NB4 (cell line): ENCODE measurements around the gene MAST4.
"Not testable (repeated sequence)": the region's sequence is repeated elsewhere in the genome, so short reads cannot be mapped to it uniquely, and the experiment has no call there.

Source experiments
- MYC ChIP-seq: IDR thresholded peaks from 2 replicates; pipeline ENCODE4 v1.6.1; 2011; ENCODE audit warnings: low read depth, low read length
- POLR2A ChIP-seq: IDR thresholded peaks from 2 replicates; pipeline ENCODE4 v1.6.1; 2011; ENCODE audit warnings: mild to moderate bottlenecking; ENCODE audit not compliant: insufficient read length; ENCODE audit errors: extremely low read depth
- TF ChIP-seq, protein P1 (sequence below): IDR thresholded peaks from 2 replicates; pipeline ENCODE4 v1.6.1; 2011; ENCODE audit warnings: low read depth, low read length
- TF ChIP-seq, protein P2 (sequence below): IDR thresholded peaks from one replicate; pipeline ENCODE4 v1.5.1; 2012; ENCODE audit warnings: low read depth, low read length

DNA sequence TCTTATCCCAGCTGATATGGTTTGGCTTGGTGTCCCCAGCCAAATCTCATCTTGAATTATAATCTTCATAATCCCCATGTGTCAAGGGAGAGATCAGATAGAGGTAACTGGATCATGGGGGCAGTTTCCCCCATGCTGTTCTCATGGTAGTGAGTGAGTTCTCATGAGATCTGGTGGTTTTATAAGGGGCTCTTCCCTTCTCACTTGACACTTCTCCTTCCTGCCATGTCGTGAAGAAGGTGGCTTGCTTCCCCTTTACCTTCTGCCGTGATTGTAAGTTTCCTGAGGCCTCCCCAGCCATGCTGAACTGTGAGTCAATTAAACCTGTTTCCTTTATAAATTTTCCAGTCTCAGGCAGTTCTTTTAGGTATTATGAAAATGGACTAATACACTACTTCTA lies 226.7 kb downstream of the MAST4 start:
- TF ChIP-seq, protein P1, sequence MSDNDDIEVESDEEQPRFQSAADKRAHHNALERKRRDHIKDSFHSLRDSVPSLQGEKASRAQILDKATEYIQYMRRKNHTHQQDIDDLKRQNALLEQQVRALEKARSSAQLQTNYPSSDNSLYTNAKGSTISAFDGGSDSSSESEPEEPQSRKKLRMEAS: not testable (repeated sequence)
- TF ChIP-seq, protein P2, sequence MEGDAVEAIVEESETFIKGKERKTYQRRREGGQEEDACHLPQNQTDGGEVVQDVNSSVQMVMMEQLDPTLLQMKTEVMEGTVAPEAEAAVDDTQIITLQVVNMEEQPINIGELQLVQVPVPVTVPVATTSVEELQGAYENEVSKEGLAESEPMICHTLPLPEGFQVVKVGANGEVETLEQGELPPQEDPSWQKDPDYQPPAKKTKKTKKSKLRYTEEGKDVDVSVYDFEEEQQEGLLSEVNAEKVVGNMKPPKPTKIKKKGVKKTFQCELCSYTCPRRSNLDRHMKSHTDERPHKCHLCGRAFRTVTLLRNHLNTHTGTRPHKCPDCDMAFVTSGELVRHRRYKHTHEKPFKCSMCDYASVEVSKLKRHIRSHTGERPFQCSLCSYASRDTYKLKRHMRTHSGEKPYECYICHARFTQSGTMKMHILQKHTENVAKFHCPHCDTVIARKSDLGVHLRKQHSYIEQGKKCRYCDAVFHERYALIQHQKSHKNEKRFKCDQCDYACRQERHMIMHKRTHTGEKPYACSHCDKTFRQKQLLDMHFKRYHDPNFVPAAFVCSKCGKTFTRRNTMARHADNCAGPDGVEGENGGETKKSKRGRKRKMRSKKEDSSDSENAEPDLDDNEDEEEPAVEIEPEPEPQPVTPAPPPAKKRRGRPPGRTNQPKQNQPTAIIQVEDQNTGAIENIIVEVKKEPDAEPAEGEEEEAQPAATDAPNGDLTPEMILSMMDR: not testable (repeated sequence)
- not testable (repeated sequence) for TF ChIP-seq POLR2A, MYC
